ENCODE data around the gene UGT2B10.
"Not testable (repeated sequence)": the region's sequence is repeated elsewhere in the genome, so short reads cannot be mapped to it uniquely, and the experiment has no call there.

DNA sequence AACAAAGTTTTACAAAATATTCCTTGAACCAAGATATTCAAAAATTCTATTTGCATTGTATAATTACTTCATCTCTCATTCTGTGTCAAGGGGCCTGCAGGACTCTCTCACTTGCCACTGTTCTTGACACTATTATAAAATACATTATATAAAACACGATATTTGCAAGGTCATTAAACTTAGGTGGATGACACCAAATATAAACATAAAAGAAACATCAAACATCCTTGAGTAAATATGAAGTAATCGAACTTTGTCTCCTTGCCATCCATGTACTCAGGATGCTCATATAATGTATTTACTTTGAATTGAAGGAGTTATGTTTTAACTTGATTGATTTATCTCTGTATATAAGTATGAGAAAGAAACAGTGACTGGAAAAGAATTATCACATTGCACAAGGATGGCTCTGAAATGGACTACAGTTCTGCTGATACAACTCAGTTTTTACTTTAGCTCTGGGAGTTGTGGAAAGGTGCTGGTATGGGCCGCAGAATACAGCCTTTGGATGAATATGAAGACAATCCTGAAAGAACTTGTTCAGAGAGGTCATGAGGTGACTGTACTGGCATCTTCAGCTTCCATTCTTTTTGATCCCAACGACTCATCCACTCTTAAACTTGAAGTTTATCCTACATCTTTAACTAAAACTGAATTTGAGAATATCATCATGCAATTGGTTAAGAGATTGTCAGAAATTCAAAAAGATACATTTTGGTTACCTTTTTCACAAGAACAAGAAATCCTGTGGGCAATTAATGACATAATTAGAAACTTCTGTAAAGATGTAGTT, at the start of gene UGT2B10:
- TF ChIP-seq, protein P1, sequence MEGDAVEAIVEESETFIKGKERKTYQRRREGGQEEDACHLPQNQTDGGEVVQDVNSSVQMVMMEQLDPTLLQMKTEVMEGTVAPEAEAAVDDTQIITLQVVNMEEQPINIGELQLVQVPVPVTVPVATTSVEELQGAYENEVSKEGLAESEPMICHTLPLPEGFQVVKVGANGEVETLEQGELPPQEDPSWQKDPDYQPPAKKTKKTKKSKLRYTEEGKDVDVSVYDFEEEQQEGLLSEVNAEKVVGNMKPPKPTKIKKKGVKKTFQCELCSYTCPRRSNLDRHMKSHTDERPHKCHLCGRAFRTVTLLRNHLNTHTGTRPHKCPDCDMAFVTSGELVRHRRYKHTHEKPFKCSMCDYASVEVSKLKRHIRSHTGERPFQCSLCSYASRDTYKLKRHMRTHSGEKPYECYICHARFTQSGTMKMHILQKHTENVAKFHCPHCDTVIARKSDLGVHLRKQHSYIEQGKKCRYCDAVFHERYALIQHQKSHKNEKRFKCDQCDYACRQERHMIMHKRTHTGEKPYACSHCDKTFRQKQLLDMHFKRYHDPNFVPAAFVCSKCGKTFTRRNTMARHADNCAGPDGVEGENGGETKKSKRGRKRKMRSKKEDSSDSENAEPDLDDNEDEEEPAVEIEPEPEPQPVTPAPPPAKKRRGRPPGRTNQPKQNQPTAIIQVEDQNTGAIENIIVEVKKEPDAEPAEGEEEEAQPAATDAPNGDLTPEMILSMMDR (IDR thresholded peaks at IDR 0.05): not testable (repeated sequence)
- not testable (repeated sequence) for TF ChIP-seq POLR2AphosphoS5, POLR2A (IDR thresholded peaks at IDR 0.05)
